DMS114 treated with DMSO at 0.1 percent for 48 hours (cell line): ENCODE data around the gene SLAMF8.
A peak's percentile ranks its signal among the peaks of the same experiment; 100 is the strongest.

Source experiments
- DNase-seq: peaks from one replicate; lab custom pipeline; 2025; ENCODE audit not compliant: unreplicated experiment; lab: John Stamatoyannopoulos, UW

Gene SLAMF8

GRCh38 chr1:159845751-159846629, 19.3 kb downstream of the SLAMF8 start:
- no peak for DNase-seq

- no peak for DNase-seq
Observed at GRCh38 chr1:159847231-159847630, 20.6 kb downstream of the SLAMF8 start.

- DNase-seq: no peak
Observed at GRCh38 chr1:159848326-159848725, 21.7 kb downstream of the SLAMF8 start.

GRCh38 chr1:159849626-159850366, 23.1 kb downstream of the SLAMF8 start:
- no peak for DNase-seq

GRCh38 chr1:159851407-159851806, 24.7 kb downstream of the SLAMF8 start:
- no peak for DNase-seq

- DNase-seq: no peak
Observed at GRCh38 chr1:159853417-159854115, 26.9 kb downstream of the SLAMF8 start.

- peak; percentile 52 for DNase-seq
Observed at GRCh38 chr1:159854116-159854692, 27.5 kb downstream of the SLAMF8 start.

- peak; percentile 42 for DNase-seq
Observed at GRCh38 chr1:159854693-159855192, 28.1 kb downstream of the SLAMF8 start.

GRCh38 chr1:159855709-159856108, 29.0 kb downstream of the SLAMF8 start:
- no peak for DNase-seq

GRCh38 chr1:159856576-159856975, 29.9 kb downstream of the SLAMF8 start:
- DNase-seq: no peak

GRCh38 chr1:159857889-159858288, 31.2 kb downstream of the SLAMF8 start:
- no peak for DNase-seq

GRCh38 chr1:159859767-159860322, 33.2 kb downstream of the SLAMF8 start:
- DNase-seq: no peak

GRCh38 chr1:159860456-159860855, 33.8 kb downstream of the SLAMF8 start:
- no peak for DNase-seq

- DNase-seq: no peak
Observed at GRCh38 chr1:159861218-159861617, 34.5 kb downstream of the SLAMF8 start.

GRCh38 chr1:159862031-159862430, 35.4 kb downstream of the SLAMF8 start:
- DNase-seq: no peak

GRCh38 chr1:159862557-159862956, 35.9 kb downstream of the SLAMF8 start, which contains the start of gene VSIG8:
VSIG8 (minus strand) TSS chr1:159862657; CDS start chr1:159862521, 136 bp downstream.
- DNase-seq: no peak

- DNase-seq: no peak
Observed at GRCh38 chr1:159864262-159864661, 37.6 kb downstream of the SLAMF8 start.

GRCh38 chr1:159866066-159866465, 39.4 kb downstream of the SLAMF8 start:
- no peak for DNase-seq

- DNase-seq: no peak
Observed at GRCh38 chr1:159866905-159867663, 40.4 kb downstream of the SLAMF8 start.

GRCh38 chr1:159867664-159868026, 41.0 kb downstream of the SLAMF8 start:
- DNase-seq: no peak
